Transverse colon (tissue), 4 donors: Measurements from ENCODE around the gene ADGRE2.
"Not testable (repeated sequence)": the region's sequence is repeated elsewhere in the genome, so short reads cannot be mapped to it uniquely, and the experiment has no call there.

Source experiments
- EP300 ChIP-seq: sonication (generic); formaldehyde crosslinking; IDR thresholded peaks from one replicate; pipeline ENCODE4 v1.6.1; 2017; ENCODE audit warnings: antibody characterized with exemption, low read depth
- POLR2A ChIP-seq: fragments of 450-650 bp; IDR thresholded peaks from one replicate; pipeline ENCODE4 v1.6.1; 2016; ENCODE audit warnings: antibody characterized with exemption, mild to moderate bottlenecking, moderate library complexity
- POLR2AphosphoS5 ChIP-seq, 3 donors: sonication (generic); formaldehyde crosslinking; IDR thresholded peaks; one replicate each; pipeline ENCODE4 v1.6.1; 2016; ENCODE audit warnings: antibody characterized with exemption in 3 of 3
- TF ChIP-seq, protein P1 (sequence below), 5 experiments: fragments of 200-600 bp in 3 of 5; fragments of 450-650 bp in 2 of 5; sonication (generic) in 3 of 5; IDR thresholded peaks; 1 replicate in 2 of 5; 2 replicates in 3 of 5; pipeline ENCODE4 v1.5.1; 2016 to 2017; ENCODE audit warnings: antibody characterized with exemption in 5 of 5, inconsistent platforms in 3 of 5, mild to moderate bottlenecking in 2 of 5, moderate library complexity in 1 of 5

GRCh38 chr19:14777645-14778044 is 715 bp downstream of the ADGRE2 start:
- TF ChIP-seq, protein P1, sequence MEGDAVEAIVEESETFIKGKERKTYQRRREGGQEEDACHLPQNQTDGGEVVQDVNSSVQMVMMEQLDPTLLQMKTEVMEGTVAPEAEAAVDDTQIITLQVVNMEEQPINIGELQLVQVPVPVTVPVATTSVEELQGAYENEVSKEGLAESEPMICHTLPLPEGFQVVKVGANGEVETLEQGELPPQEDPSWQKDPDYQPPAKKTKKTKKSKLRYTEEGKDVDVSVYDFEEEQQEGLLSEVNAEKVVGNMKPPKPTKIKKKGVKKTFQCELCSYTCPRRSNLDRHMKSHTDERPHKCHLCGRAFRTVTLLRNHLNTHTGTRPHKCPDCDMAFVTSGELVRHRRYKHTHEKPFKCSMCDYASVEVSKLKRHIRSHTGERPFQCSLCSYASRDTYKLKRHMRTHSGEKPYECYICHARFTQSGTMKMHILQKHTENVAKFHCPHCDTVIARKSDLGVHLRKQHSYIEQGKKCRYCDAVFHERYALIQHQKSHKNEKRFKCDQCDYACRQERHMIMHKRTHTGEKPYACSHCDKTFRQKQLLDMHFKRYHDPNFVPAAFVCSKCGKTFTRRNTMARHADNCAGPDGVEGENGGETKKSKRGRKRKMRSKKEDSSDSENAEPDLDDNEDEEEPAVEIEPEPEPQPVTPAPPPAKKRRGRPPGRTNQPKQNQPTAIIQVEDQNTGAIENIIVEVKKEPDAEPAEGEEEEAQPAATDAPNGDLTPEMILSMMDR (IDR thresholded peaks at IDR 0.05), result not testable (repeated sequence)
- TF ChIP-seq POLR2A; POLR2AphosphoS5 (IDR thresholded peaks at IDR 0.05); EP300: not testable (repeated sequence)
